SU-DHL-6 (cell line): ENCODE measurements around the gene SAT2.
"Not testable (repeated sequence)": the region's sequence is repeated elsewhere in the genome, so short reads cannot be mapped to it uniquely, and the experiment has no call there.

ENCODE experiments used
- H2AFZ ChIP-seq: fragments of 200-600 bp; sonication (generic); 2 replicates; pipeline ENCODE4 v1.6.1; 2014; ENCODE audit warnings: low read depth, mild to moderate bottlenecking, moderate library complexity, mixed read lengths, antibody characterized with exemption, low read length; ENCODE audit not compliant: severe bottlenecking
- H3F3A ChIP-seq: fragments of 200-600 bp; shearing (Covaris generic); 2 replicates; pipeline ENCODE4 v1.6.0; 2016; ENCODE audit warnings: antibody characterized with exemption, mild to moderate bottlenecking; ENCODE audit not compliant: insufficient read depth
- H3K27ac ChIP-seq: fragments of 200-600 bp; sonication (generic); 2 replicates; pipeline ENCODE4 v1.5.1; 2016; ENCODE audit warnings: low read depth, mild to moderate bottlenecking, low read length, moderate library complexity, mixed read lengths
- H3K27me3 ChIP-seq: fragments of 200-600 bp; sonication (generic), shearing (Covaris generic); 2 replicates; pipeline ENCODE4 v1.6.0; 2014; ENCODE audit warnings: mild to moderate bottlenecking, low read length
- H3K36me3 ChIP-seq: fragments of 200-600 bp; sonication (generic); 2 replicates; pipeline ENCODE4 v1.6.1; 2014; ENCODE audit warnings: mild to moderate bottlenecking, low read length, mixed read lengths
- H3K4me2 ChIP-seq: fragments of 300-600, 200-600 bp; shearing (Covaris generic), sonication (generic); 2 replicates; pipeline ENCODE4 v1.6.0; 2014; ENCODE audit warnings: low read length, low read depth, mild to moderate bottlenecking; ENCODE audit not compliant: poor library complexity, severe bottlenecking
- H3K4me3 ChIP-seq: fragments of 200-600 bp; sonication (generic); 2 replicates; pipeline ENCODE4 v1.5.1; 2014; ENCODE audit warnings: antibody characterized with exemption, low read length, mild to moderate bottlenecking, mixed read lengths; ENCODE audit not compliant: insufficient read depth, poor library complexity, severe bottlenecking
- H3K79me2 ChIP-seq: fragments of 200-600 bp; sonication (generic); 2 replicates; pipeline ENCODE4 v1.6.1; 2014; ENCODE audit warnings: mild to moderate bottlenecking, low read length, moderate library complexity; ENCODE audit not compliant: insufficient read depth
- H3K9ac ChIP-seq: fragments of 200-600 bp; sonication (generic); 2 replicates; pipeline ENCODE4 v1.7.0; 2014; ENCODE audit warnings: mild to moderate bottlenecking, low read length
- H3K9me2 ChIP-seq: fragments of 200-600 bp; sonication (generic); replicated peaks from 2 replicates; pipeline ENCODE4 v1.6.1; 2014; ENCODE audit warnings: low read length; ENCODE audit not compliant: insufficient read depth
- H3K9me3 ChIP-seq: fragments of 200-600 bp; sonication (generic); 2 replicates; pipeline ENCODE4 v1.6.1; 2014; ENCODE audit warnings: low read length, mixed read lengths; ENCODE audit not compliant: insufficient read depth
- H4K20me1 ChIP-seq: fragments of 200-600 bp; sonication (generic); 2 replicates; pipeline ENCODE4 v1.6.1; 2014; ENCODE audit warnings: low read depth, mild to moderate bottlenecking, antibody characterized with exemption, low read length, moderate library complexity, mixed read lengths
- CTCF ChIP-seq: fragments of 200-600 bp; sonication (generic); IDR thresholded peaks from one replicate; pipeline ENCODE4 v1.5.1; 2017; ENCODE audit warnings: antibody characterized with exemption, mild to moderate bottlenecking, low read length, moderate library complexity; ENCODE audit not compliant: insufficient read depth, poor library complexity, severe bottlenecking
- EZH2phosphoT487 ChIP-seq: fragments of 200-600 bp; sonication (generic), shearing (Covaris generic); conservative IDR thresholded peaks from 2 replicates; pipeline ENCODE4 v1.6.1; 2018; ENCODE audit warnings: mild to moderate bottlenecking, antibody characterized with exemption, low read length, moderate library complexity, mixed read lengths

The SAT2 gene

GRCh38 chr17:7626307-7626706 lies 1.3 kb downstream of the SAT2 start:
- TF ChIP-seq EZH2phosphoT487 (no peak), CTCF (no peak)
- H3K79me2 ChIP-seq, result no peaks in the 10 kb centered on the region
- no peak overlapping the region for H3K4me2 ChIP-seq
- H3K27me3 ChIP-seq, result no peaks in the 10 kb centered on the region
- H3K4me3 ChIP-seq, result no peak overlapping the region
- H3F3A ChIP-seq, result no peaks in the 10 kb centered on the region
- H3K27ac ChIP-seq, result no peak overlapping the region
- no peaks in the 10 kb centered on the region for H3K9me2 ChIP-seq
- H3K9ac ChIP-seq, result no peak overlapping the region
- no peaks in the 10 kb centered on the region for H3K9me3 ChIP-seq
- H4K20me1 ChIP-seq, result no peaks in the 10 kb centered on the region
- no peaks in the 10 kb centered on the region for H3K36me3 ChIP-seq
- H2AFZ ChIP-seq, result no peak overlapping the region

- not testable (repeated sequence) for H3K36me3 ChIP-seq, H3K27me3 ChIP-seq, H3K9me3 ChIP-seq, H3K27ac ChIP-seq, H3F3A ChIP-seq, H4K20me1 ChIP-seq, H2AFZ ChIP-seq, H3K9me2 ChIP-seq, H3K79me2 ChIP-seq, H3K4me2 ChIP-seq, H3K9ac ChIP-seq, H3K4me3 ChIP-seq
These were observed 1.9 kb downstream of the SAT2 start for GRCh38 chr17:7625749-7626148.

GRCh38 chr17:7623661-7624060 lies 4.0 kb downstream of the SAT2 start:
- Histone ChIP-seq H3K9me2 (no peaks in the 10 kb centered on the region), H3K4me2 (no peak overlapping the region)
- TF ChIP-seq EZH2phosphoT487, result no peak
- TF ChIP-seq CTCF, result no peak

GRCh38 chr17:7620835-7621234 lies 6.8 kb downstream of the SAT2 start:
- TF ChIP-seq EZH2phosphoT487 (no peak), CTCF (no peak)
- no peaks in the 10 kb centered on the region for H3K36me3 ChIP-seq

More at GRCh38 chr17:7623661-7624060, 4.0 kb downstream of the SAT2 start:
- H3K9me3 ChIP-seq, result no peaks in the 10 kb centered on the region
- H3K27me3 ChIP-seq, result no peaks in the 10 kb centered on the region
- no peak overlapping the region for H3K27ac ChIP-seq
- no peaks in the 10 kb centered on the region for H3F3A ChIP-seq
- H2AFZ ChIP-seq, result no peak overlapping the region
- H3K79me2 ChIP-seq, result no peaks in the 10 kb centered on the region
- H4K20me1 ChIP-seq, result no peaks in the 10 kb centered on the region
- no peaks in the 10 kb centered on the region for H3K36me3 ChIP-seq
- no peak overlapping the region for H3K4me3 ChIP-seq
- no peak overlapping the region for H3K9ac ChIP-seq

More at GRCh38 chr17:7620835-7621234, 6.8 kb downstream of the SAT2 start:
- Histone ChIP-seq H3K9me2 (no peaks in the 10 kb centered on the region), H2AFZ (no peak overlapping the region), H3K4me2 (no peak overlapping the region), H3K27me3 (no peaks in the 10 kb centered on the region), H3K4me3 (no peak overlapping the region), H3K79me2 (no peaks in the 10 kb centered on the region), H3K9ac (no peak overlapping the region), H3F3A (no peaks in the 10 kb centered on the region), H3K9me3 (no peaks in the 10 kb centered on the region), H3K27ac (no peak overlapping the region), H4K20me1 (no peaks in the 10 kb centered on the region)
